HG02885 (cell line): ENCODE measurements around the gene GNAI1.

Source experiments
- ATAC-seq: cut with Tn5 transposase; IDR thresholded peaks from one replicate; pipeline ENCODE4 v1.9.1; 2021; ENCODE audit warnings: mild to moderate bottlenecking; ENCODE audit not compliant: unreplicated experiment, poor library complexity

GNAI1 gene

DNA sequence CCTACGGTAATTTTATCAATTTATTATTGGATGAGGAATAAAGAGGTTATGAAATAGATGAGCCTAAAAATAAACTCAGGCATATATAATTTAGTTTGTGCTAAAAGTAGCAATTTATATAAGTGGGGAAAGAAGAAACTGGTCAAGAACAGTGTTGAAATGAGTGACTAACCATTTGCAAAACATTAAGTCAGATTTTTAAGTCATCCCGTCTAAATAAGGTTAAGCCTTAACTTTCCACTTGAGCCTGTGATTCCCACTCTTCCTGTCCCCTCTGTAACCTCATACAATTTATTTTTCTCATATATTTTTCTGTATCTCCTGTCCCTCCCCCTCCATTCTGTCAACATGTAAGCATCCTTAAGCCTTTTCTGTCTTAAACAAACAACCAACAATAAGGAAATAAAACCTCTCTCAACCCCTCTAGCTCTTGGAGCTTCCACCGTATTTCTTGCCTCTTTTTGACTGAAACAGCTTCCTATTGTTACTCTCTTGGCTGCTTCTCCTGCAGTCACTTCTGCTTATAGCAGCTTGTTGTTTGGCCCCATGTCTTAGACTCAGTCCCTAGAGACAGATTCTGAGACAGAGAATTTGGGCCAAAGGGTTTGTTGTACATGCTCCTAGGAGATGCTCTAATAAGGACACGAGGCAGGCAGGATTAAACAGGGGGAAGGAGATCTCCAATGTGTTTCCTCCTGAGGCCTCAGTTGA is 109.7 kb downstream of the GNAI1 start:
- ATAC-seq = no peak

DNA sequence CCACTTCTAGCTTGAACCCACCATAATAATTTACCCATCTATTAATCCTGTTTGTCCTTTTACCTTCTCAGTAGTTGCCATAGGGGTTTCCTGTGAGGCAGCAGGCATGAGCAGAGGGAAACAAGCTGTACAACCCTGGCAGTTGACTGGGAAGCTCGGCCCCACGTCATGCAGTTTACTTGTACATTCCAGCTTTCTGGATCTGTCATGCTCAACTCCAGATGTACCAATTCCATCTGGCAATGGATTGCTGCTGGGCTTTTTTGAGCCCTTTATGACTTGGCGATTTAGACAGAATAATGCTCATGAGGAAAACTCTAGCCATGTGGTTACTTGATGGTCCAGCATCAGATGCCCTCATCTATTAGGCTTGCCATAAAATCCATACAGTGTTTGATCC is 112.5 kb downstream of the GNAI1 start:
- ATAC-seq = no peak

DNA sequence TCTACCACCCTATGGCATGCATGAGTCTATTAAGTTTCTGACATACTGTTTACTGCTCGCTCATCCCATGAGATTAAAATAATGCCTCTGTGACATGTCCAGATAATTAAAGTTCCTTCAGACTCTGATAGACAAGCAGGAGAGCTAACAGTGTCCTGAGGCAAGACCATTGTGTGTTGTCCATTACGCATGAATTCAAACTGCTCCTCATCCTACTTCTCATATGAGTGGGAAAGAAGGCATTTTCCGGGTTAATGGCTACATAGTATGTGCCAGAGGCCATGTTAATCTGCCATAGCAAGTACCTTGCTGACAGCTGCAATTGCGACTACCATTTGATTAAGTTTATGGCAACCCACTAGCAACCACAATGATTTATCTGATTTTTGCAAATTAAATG is 113.3 kb downstream of the GNAI1 start:
- no peak for ATAC-seq

DNA sequence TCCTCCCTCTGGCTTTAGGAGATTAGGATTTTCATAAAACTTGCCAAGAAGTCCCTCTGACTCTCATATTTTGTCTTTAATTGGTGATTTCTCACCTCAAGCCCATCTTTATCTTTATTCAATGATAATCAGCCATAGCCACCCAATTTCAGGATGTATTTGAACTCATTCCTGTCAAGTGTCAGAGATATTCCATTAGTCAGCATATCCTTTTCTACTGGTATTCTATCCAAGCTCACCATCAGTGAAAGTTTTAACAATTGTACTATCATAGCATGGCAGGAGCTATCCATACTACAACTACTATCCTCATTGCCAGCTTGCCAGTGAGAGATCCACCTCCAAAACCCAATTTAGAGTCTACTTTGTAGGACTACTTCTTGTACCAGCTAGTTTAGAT is 114.6 kb downstream of the GNAI1 start:
- no peak for ATAC-seq

DNA sequence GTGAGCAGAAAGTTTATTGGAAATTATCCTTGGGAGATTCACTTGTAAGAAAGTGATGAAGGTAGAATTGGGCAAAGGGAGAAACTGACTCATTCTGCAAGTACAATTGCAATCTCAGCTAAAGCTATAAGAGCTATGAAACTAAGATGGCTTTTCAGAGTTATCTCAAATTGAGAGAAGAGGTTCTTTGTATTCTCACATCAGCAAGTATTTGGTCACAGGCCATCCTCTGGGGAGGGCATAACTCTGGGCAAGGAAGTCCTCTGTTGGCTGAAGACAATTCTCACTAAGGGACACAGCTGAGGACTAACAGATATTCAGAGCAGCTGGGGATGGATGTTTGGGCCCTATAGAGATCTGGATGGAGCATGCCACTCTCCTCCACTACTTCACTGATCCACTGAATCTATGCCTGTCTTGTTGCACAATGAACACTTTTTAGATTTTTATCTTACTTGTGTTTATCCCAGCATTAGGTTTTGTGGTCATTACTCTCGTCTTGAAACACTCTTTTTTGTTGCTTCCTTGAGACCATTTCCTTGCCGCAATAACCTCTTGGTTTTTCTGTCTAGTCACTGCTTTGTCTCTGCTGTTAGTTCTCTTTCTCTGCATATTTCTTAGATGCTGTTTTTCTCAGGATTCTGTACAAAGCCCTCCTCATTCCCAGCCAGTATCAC is 115.1 kb downstream of the GNAI1 start:
- ATAC-seq = no peak

DNA sequence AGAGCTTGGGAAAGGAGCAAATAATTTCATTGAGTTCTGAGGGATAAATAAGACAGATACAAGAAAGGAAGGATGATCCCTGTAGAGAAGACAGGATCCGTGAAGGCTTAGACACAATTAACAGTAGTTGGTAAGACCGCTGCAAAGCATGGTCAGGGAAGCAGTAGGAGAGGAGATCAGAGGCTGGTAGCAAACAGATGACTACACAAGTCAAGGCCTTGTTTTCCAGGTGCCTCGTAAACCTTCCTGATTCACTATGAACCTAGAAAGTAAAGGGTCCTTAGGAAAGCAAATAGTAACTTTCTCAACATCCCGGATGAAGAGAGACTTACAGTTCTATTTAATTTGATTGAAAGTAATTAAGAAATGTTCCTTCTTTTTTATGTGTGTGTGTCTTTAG is 118.6 kb downstream of the GNAI1 start:
- no peak for ATAC-seq

DNA sequence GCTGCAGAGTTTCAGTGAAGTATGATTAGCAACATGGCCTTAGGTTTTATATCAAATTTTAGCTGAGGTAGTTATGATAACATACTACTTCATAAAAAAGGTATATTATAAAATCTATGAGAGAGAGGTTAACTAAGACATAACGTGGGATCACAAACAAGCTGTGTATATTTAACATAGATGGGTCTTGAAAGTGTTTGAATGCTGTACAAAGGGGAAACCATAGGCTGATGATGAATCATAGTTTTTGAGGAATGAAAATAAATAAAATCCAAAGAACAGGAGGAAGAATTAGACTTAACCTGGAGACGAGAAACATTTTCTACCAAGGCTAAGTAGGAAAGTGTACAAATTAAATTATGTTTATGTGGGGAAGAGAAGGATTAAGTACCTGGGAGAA is 119.0 kb downstream of the GNAI1 start:
- no peak for ATAC-seq

DNA sequence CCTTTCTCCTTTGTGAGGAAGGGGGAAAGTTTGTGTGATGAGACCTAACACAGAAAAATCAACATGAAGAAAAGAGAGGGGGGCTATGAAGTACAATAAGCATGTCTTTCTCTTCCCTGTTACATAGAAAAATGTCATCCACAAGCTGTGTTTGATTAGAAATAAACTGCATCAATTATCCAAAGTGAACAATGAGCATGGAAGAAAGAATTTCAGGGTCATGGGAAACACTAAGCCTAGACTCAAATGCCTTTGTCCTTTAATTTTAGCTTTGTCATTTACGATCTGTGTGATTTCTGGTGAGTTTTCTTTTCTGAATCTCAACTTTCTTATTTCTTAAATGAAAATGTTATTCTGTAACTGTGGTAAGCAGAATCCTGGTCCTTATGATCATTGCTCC is 121.0 kb downstream of the GNAI1 start:
- no peak for ATAC-seq

DNA sequence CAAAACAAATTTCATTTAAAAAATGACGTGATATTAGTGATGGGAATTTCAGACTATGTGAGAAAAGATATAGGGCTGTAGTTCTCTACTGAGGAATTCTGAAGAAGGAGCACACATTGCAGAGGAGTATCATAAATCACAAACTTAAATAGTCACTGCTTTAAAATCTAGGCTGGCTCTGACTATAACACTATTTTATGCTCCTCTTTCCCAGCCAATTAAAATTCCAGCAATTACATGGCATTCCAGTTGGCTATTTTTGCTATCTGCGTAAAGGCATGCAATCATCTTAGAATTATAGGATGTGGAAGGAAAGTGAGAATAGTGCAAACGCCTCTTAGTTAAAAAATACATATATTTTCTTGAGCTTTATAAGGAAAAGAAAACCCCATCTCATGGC is 123.1 kb downstream of the GNAI1 start:
- ATAC-seq = no peak

DNA sequence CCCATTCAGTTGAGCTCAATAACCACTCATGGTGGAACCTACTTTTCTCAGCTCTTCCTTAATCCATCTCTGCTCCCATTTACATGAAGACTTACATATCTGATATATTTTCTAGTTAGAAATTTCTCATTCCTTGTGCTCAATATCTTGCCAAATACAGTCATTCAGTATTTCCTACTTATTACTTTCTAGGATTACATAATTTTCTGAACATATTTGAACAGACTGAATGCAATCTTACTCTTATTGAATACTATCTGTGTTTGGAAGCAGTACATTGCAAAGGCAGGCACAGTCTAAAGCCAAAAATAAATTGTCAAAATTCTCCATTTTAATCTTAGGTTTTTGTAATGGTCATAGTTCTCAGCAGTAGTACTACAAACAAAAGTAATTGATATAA is 126.0 kb downstream of the GNAI1 start:
- no peak for ATAC-seq

DNA sequence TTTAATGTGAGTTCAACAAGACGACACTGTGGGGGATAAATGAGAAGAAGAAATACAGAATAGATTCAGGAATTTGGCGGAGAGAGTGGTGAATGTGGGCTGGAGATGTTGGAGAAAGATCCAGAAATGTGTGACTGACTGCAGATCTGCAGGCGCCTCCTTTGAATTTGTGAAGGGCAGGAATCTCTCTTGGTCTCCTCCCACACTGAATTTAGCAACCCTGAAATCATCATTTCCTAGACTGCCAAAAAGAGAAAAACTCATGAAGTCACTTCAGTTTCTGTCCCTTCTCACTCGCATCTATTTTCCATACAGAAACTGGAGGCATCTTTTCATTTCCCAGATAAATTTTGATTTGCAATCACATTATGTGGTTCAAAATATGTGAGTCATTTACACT is 128.7 kb downstream of the GNAI1 start:
- no peak for ATAC-seq

DNA sequence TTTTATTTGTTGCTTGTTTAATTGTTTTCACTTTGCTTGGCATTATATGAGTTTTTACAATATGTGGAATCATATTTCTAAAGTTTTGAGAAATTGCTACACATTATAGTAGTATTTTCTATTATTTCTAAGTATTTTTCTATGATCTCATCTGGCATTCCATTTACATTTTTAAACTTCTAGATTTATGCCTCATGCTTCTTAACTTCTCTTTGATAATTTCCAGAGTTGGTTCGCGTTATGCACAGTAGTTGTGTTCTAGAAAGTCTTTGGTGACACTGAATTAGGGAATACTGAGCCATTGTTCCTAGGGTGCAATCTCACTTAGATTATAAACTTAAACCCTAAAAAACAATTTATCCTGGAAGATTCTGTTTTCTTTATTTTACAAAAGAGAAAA is 129.2 kb downstream of the GNAI1 start:
- ATAC-seq = no peak

DNA sequence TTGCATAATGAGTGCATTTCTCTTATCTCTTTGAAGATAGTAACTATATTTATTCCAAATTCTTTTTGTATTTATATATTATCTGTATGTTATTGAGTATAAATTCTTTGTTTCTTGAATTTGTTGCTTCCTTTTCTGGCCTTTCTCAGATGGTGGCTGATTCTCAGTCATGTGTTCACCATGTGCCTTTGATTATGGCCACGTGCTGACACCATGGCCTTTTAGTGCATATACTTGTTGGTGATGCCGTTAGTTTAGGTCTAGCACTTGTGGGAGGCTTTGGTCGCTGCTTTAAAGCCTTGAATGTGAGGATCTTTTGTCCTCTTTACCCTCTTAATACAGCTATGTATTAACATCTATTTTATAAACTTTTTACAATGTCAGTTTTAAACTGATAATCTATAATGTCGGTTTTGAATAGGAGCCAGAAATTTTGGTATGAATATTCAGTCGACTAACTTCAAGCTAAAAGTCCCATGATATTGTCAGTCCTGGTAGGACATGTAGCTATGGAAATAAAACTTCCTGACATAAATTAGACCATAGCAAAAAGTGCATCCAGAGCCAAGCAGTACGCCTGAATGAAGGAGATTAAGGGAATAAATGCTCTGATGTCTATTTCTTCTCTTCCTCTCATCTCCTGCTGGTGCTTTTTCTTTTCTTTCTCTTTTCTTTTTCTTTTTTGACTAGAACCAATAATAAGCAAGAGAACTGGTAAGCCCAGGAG is 130.3 kb downstream of the GNAI1 start:
- ATAC-seq = no peak

DNA sequence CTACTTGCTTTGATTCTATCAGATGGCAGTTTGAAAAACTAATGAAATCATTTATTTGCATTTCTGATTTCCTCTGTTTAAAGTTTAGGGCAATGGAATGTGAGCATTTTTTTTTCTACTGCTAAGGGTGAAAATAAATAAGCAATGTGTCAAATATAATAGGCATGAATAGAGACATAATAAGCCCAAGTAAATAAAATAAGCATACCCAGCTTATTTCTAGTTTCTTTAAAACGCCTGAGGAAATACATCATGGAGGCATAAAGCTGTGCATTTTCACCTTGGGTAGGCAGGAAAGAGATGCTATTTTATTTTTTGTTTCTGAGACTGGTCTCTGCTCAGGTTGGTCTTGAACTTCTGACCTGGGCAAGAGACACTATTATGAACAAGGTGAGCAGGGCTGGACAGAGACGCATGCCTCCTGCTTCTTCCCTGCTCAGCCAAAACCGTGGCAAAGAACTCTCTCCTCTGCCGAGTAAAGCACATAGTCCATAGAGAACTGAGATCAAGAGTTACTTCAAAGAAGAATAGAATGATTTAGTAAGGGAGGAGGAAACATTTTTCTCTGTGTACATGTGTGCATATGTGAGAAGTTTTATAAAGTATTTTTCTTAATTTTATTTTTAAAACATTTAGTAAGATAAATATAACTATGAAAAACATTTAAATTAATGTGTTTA is 138.1 kb downstream of the GNAI1 start:
- no peak for ATAC-seq

DNA sequence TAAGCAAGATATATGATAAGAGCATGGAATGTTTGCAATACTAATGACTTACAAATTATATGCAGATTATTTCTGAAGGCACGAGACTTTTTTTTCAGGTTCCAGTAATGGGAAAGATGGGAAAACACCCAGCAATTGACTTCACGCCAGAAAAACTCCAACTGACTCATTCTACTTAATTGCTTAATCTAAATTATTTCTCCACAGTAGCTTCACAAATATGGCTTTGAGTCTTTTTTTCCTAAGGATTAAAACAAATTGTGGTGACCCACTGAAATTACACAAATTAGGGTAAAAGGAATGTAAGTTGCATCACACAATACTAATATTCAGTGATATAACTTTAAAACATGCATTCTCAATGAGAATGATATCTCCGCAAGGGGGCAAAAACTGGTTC is 138.7 kb downstream of the GNAI1 start:
- no peak for ATAC-seq

DNA sequence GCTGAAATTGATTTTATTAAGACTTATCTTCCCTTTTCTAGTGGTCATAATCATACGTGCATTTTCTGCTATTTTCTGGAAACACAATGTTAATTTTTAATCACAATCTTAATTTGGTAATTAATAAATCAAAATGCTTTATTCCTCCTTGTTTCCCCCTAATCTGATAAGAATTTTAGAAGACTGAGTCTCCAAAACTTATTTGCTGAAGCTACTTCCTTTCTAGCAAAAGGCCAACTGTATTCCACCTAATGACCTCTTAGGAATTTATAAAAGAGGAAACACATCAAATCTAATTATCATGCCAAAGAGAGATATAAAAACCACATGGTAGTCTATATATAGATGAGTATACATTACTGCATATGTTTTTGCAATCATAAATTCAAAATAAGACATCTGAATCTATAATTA is 140.6 kb downstream of the GNAI1 start:
- ATAC-seq = no peak
